ENCODE results near the gene NDUFA11. TPM values are rescaled to one million over a fixed set of nuclear protein-coding genes. Genes with fewer than 3 reads are reported as not detected.

The NDUFA11 gene
- total RNA-seq, 1 donor from 2014 or later: 116 TPM

GRCh38 chr19:5949792-5950305 lies 46.3 kb upstream of the NDUFA11 start:
- Histone ChIP-seq H3K27me3 (ENCODE audit: control insufficient read depth, insufficient read depth, low read length) (no peaks in the 10 kb centered on the region), H3K36me3 (ENCODE audit: control insufficient read depth, insufficient read depth, low read length) (peaks cover 8% of the 10 kb centered on the region), H3K4me3 (ENCODE audit: low read depth, low read length) (no peak overlapping the region)
- DNase-seq (ENCODE audit: low read depth) (peak; percentile 71), FAIRE-seq (no peak)
- TF ChIP-seq CTCF (IDR thresholded peaks at IDR 0.05; ENCODE audit: insufficient read depth, low read length, severe bottlenecking): no peak

GRCh38 chr19:5948752-5949564 lies 45.4 kb upstream of the NDUFA11 start:
- FAIRE-seq (no peak), DNase-seq (ENCODE audit: low read depth) (no peak)
- no peak for TF ChIP-seq CTCF (IDR thresholded peaks at IDR 0.05; ENCODE audit: insufficient read depth, low read length, severe bottlenecking)
- Histone ChIP-seq H3K36me3 (ENCODE audit: control insufficient read depth, insufficient read depth, low read length) (peaks cover 9% of the 10 kb centered on the region), H3K4me3 (ENCODE audit: low read depth, low read length) (no peak overlapping the region), H3K27me3 (ENCODE audit: control insufficient read depth, insufficient read depth, low read length) (no peaks in the 10 kb centered on the region)

- no peak for TF ChIP-seq CTCF (IDR thresholded peaks at IDR 0.05; ENCODE audit: insufficient read depth, low read length, severe bottlenecking)
These were observed 43.8 kb upstream of the NDUFA11 start for GRCh38 chr19:5947435-5947834.

GRCh38 chr19:5943623-5944022 lies 40.0 kb upstream of the NDUFA11 start:
- Histone ChIP-seq H3K36me3 (ENCODE audit: control insufficient read depth, insufficient read depth, low read length) (peaks cover 16% of the 10 kb centered on the region), H3K4me3 (ENCODE audit: low read depth, low read length) (no peak overlapping the region), H3K27me3 (ENCODE audit: control insufficient read depth, insufficient read depth, low read length) (no peaks in the 10 kb centered on the region)
- FAIRE-seq (no peak), DNase-seq (ENCODE audit: low read depth) (no peak)
- no peak for TF ChIP-seq CTCF (IDR thresholded peaks at IDR 0.05; ENCODE audit: insufficient read depth, low read length, severe bottlenecking)

More at GRCh38 chr19:5947435-5947834, 43.8 kb upstream of the NDUFA11 start:
- DNase-seq (ENCODE audit: low read depth): no peak
- peaks cover 11% of the 10 kb centered on the region for H3K36me3 ChIP-seq (ENCODE audit: control insufficient read depth, insufficient read depth, low read length)
- no peak for FAIRE-seq
- H3K27me3 ChIP-seq (ENCODE audit: control insufficient read depth, insufficient read depth, low read length): no peaks in the 10 kb centered on the region
- H3K4me3 ChIP-seq (ENCODE audit: low read depth, low read length): no peak overlapping the region

- FAIRE-seq (no peak), DNase-seq (ENCODE audit: low read depth) (no peak)
- no peak overlapping the region for H3K4me3 ChIP-seq (ENCODE audit: low read depth, low read length)
- H3K27me3 ChIP-seq (ENCODE audit: control insufficient read depth, insufficient read depth, low read length): no peaks in the 10 kb centered on the region
- TF ChIP-seq CTCF (IDR thresholded peaks at IDR 0.05; ENCODE audit: insufficient read depth, low read length, severe bottlenecking): no peak
- H3K36me3 ChIP-seq (ENCODE audit: control insufficient read depth, insufficient read depth, low read length): peaks cover 15% of the 10 kb centered on the region
These were observed 39.5 kb upstream of the NDUFA11 start for GRCh38 chr19:5943045-5943444.

All from bronchial epithelial cell (primary cell).